HEK293 (cell line): ENCODE data around the gene CCDC175.

ENCODE experiments used
- CTCF ChIP-seq: fragments of 450-650 bp; formaldehyde crosslinking; IDR thresholded peaks from 2 replicates; pipeline ENCODE4 v1.5.1; 2016; ENCODE audit warnings: missing biosample characterization, missing genetic modification characterization
- FEZF1 ChIP-seq: fragments of 450-650 bp; formaldehyde crosslinking; IDR thresholded peaks from 2 replicates; pipeline ENCODE4 v1.5.1; 2016; ENCODE audit warnings: missing biosample characterization, missing genetic modification characterization
- GLI4 ChIP-seq: fragments of 450-650 bp; formaldehyde crosslinking; IDR thresholded peaks from 2 replicates; pipeline ENCODE4 v1.5.1; 2016; ENCODE audit warnings: missing biosample characterization, missing genetic modification characterization
- HOXA7 ChIP-seq: sonication (generic); formaldehyde crosslinking; IDR thresholded peaks from 2 replicates; pipeline ENCODE4 v1.8.1; 2022; ENCODE audit warnings: missing genetic modification reagents, borderline replicate concordance
- HOXC10 ChIP-seq: sonication (generic); formaldehyde crosslinking; IDR thresholded peaks from 2 replicates; pipeline ENCODE4 v1.8.1; 2023; ENCODE audit warnings: mild to moderate bottlenecking, missing genetic modification reagents
- RBAK ChIP-seq: fragments of 450-650 bp; formaldehyde crosslinking; IDR thresholded peaks from 2 replicates; pipeline ENCODE4 v1.5.1; 2016; ENCODE audit warnings: missing biosample characterization, missing genetic modification characterization
- ZBTB1 ChIP-seq: fragments of 450-650 bp; formaldehyde crosslinking; IDR thresholded peaks from 2 replicates; pipeline ENCODE4 v1.5.1; 2016; ENCODE audit warnings: missing biosample characterization, missing genetic modification characterization
- ZNF132 ChIP-seq: fragments of 450-650 bp; formaldehyde crosslinking; IDR thresholded peaks from 2 replicates; pipeline ENCODE4 v1.5.1; 2017; ENCODE audit warnings: missing biosample characterization, missing genetic modification characterization, borderline replicate concordance
- ZNF133 ChIP-seq: fragments of 450-650 bp; formaldehyde crosslinking; IDR thresholded peaks from 2 replicates; pipeline ENCODE4 v1.5.1; 2016; ENCODE audit warnings: missing biosample characterization, missing genetic modification characterization
- ZNF175 ChIP-seq: fragments of 450-650 bp; formaldehyde crosslinking; IDR thresholded peaks from 2 replicates; pipeline ENCODE4 v1.5.1; 2016; ENCODE audit warnings: missing biosample characterization, missing genetic modification characterization
- ZNF19 ChIP-seq: fragments of 450-650 bp; formaldehyde crosslinking; IDR thresholded peaks from 2 replicates; pipeline ENCODE4; 2016; ENCODE audit warnings: missing biosample characterization, missing genetic modification characterization, low read depth
- ZNF2 ChIP-seq: fragments of 450-650 bp; formaldehyde crosslinking; IDR thresholded peaks from 2 replicates; pipeline ENCODE4 v1.5.1; 2016; ENCODE audit warnings: missing biosample characterization, missing genetic modification characterization
- ZNF223 ChIP-seq: fragments of 450-650 bp; formaldehyde crosslinking; IDR thresholded peaks from 2 replicates; pipeline ENCODE4 v1.5.1; 2016; ENCODE audit warnings: missing biosample characterization, missing genetic modification characterization
- ZNF274 ChIP-seq, 2 experiments: fragments of 200-500 bp in 1 of 2; fragments of 450-650 bp in 1 of 2; sonication (Bioruptor generic) in 1 of 2; formaldehyde crosslinking in 1 of 2; IDR thresholded peaks; 2 replicates each; pipeline versions ENCODE4 v1.5.1 to v1.6.1; 2014 to 2016; ENCODE audit warnings: borderline replicate concordance in 1 of 2, inconsistent platforms in 1 of 2, low read length in 1 of 2, missing biosample characterization in 1 of 2, missing genetic modification characterization in 1 of 2
- ZNF302 ChIP-seq: fragments of 450-650 bp; formaldehyde crosslinking; IDR thresholded peaks from 2 replicates; pipeline ENCODE4 v1.5.1; 2016; ENCODE audit warnings: missing biosample characterization, missing genetic modification characterization, low read depth
- ZNF341 ChIP-seq: fragments of 450-650 bp; formaldehyde crosslinking; IDR thresholded peaks from 2 replicates; pipeline ENCODE4; 2016; ENCODE audit warnings: low read depth, missing biosample characterization, missing genetic modification characterization
- ZNF362 ChIP-seq: fragments of 450-650 bp; formaldehyde crosslinking; IDR thresholded peaks from 2 replicates; pipeline ENCODE4 v1.5.1; 2016; ENCODE audit warnings: missing biosample characterization, missing genetic modification characterization
- ZNF37A ChIP-seq: fragments of 450-650 bp; IDR thresholded peaks from 2 replicates; pipeline ENCODE4 v1.5.1; 2018; ENCODE audit warnings: missing biosample characterization, missing genetic modification characterization
- ZNF416 ChIP-seq: fragments of 450-650 bp; formaldehyde crosslinking; IDR thresholded peaks from 2 replicates; pipeline ENCODE4 v1.5.1; 2016; ENCODE audit warnings: missing biosample characterization, missing genetic modification characterization
- ZNF530 ChIP-seq: fragments of 450-650 bp; formaldehyde crosslinking; IDR thresholded peaks from 2 replicates; pipeline ENCODE4 v1.5.1; 2016; ENCODE audit warnings: low read depth, missing biosample characterization, missing genetic modification characterization
- ZNF561 ChIP-seq: fragments of 450-650 bp; IDR thresholded peaks from 2 replicates; pipeline ENCODE4 v1.5.1; 2018; ENCODE audit warnings: missing biosample characterization, missing genetic modification characterization, borderline replicate concordance
- ZNF664 ChIP-seq: fragments of 450-650 bp; formaldehyde crosslinking; IDR thresholded peaks from 2 replicates; pipeline ENCODE4 v1.5.1; 2016; ENCODE audit warnings: missing biosample characterization, missing genetic modification characterization
- ZSCAN4 ChIP-seq: fragments of 450-650 bp; formaldehyde crosslinking; IDR thresholded peaks from 2 replicates; pipeline ENCODE4 v1.5.1; 2017; ENCODE audit warnings: missing biosample characterization, missing genetic modification characterization
- TF ChIP-seq, protein P1 (sequence below): fragments of 450-650 bp; formaldehyde crosslinking; IDR thresholded peaks from 2 replicates; pipeline ENCODE4 v1.5.1; 2017; ENCODE audit warnings: missing biosample characterization, missing genetic modification characterization
- TF ChIP-seq, protein P2 (sequence below): fragments of 450-650 bp; formaldehyde crosslinking; IDR thresholded peaks from 2 replicates; pipeline ENCODE4 v1.5.1; 2016; ENCODE audit warnings: missing biosample characterization, missing genetic modification characterization
- TF ChIP-seq, protein P3 (sequence below): fragments of 450-650 bp; formaldehyde crosslinking; IDR thresholded peaks from 2 replicates; pipeline ENCODE4 v1.5.1; 2016; ENCODE audit warnings: missing biosample characterization, missing genetic modification characterization
- TF ChIP-seq, protein P4 (sequence below): fragments of 450-650 bp; formaldehyde crosslinking; IDR thresholded peaks from 2 replicates; pipeline ENCODE4 v1.5.1; 2017; ENCODE audit warnings: missing biosample characterization, missing genetic modification characterization

Gene CCDC175

GRCh38 chr14:59543873-59544272 is 32.7 kb downstream of the CCDC175 start (continued):
- TF ChIP-seq ZNF132 (tag by site-specific recombination) (no peak), ZNF37A (no peak), ZNF175 (no peak), ZNF561 (tag by site-specific recombination) (no peak), ZNF362 (tag by site-specific recombination) (no peak), RBAK (no peak), ZNF416 (tag by site-specific recombination) (no peak), ZNF133 (tag by site-specific recombination) (no peak), ZNF223 (tag by site-specific recombination) (no peak), FEZF1 (tag by site-specific recombination) (peak; percentile 97), ZNF664 (tag by site-specific recombination) (peak; percentile 69; the same call in 1 of the 2 replicates), ZNF19 (tag by site-specific recombination) (no peak), CTCF (no peak), ZNF274 (IDR thresholded peaks at IDR 0.05; ENCODE audit: low read length) (no peak), ZNF274 (tag by site-specific recombination; IDR thresholded peaks at IDR 0.05; ENCODE audit: borderline replicate concordance) (no peak), ZSCAN4 (tag by site-specific recombination) (no peak), ZBTB1 (tag by site-specific recombination) (no peak), HOXC10 (no peak), ZNF341 (tag by site-specific recombination) (peak; percentile 14; the same call in 1 of the 2 replicates), ZNF2 (tag by site-specific recombination) (no peak), GLI4 (tag by site-specific recombination) (no peak), ZNF530 (tag by site-specific recombination) (no peak), HOXA7 (no peak), ZNF302 (no peak)
- TF ChIP-seq, protein P1, sequence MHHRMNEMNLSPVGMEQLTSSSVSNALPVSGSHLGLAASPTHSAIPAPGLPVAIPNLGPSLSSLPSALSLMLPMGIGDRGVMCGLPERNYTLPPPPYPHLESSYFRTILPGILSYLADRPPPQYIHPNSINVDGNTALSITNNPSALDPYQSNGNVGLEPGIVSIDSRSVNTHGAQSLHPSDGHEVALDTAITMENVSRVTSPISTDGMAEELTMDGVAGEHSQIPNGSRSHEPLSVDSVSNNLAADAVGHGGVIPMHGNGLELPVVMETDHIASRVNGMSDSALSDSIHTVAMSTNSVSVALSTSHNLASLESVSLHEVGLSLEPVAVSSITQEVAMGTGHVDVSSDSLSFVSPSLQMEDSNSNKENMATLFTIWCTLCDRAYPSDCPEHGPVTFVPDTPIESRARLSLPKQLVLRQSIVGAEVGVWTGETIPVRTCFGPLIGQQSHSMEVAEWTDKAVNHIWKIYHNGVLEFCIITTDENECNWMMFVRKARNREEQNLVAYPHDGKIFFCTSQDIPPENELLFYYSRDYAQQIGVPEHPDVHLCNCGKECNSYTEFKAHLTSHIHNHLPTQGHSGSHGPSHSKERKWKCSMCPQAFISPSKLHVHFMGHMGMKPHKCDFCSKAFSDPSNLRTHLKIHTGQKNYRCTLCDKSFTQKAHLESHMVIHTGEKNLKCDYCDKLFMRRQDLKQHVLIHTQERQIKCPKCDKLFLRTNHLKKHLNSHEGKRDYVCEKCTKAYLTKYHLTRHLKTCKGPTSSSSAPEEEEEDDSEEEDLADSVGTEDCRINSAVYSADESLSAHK (tag by site-specific recombination) = peak; percentile 93
- TF ChIP-seq, protein P2, sequence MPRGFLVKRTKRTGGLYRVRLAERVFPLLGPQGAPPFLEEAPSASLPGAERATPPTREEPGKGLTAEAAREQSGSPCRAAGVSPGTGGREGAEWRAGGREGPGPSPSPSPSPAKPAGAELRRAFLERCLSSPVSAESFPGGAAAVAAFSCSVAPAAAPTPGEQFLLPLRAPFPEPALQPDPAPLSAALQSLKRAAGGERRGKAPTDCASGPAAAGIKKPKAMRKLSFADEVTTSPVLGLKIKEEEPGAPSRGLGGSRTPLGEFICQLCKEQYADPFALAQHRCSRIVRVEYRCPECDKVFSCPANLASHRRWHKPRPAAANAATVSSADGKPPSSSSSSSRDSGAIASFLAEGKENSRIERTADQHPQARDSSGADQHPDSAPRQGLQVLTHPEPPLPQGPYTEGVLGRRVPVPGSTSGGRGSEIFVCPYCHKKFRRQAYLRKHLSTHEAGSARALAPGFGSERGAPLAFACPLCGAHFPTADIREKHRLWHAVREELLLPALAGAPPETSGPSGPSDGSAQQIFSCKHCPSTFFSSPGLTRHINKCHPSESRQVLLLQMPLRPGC = no peak
- TF ChIP-seq, protein P3, sequence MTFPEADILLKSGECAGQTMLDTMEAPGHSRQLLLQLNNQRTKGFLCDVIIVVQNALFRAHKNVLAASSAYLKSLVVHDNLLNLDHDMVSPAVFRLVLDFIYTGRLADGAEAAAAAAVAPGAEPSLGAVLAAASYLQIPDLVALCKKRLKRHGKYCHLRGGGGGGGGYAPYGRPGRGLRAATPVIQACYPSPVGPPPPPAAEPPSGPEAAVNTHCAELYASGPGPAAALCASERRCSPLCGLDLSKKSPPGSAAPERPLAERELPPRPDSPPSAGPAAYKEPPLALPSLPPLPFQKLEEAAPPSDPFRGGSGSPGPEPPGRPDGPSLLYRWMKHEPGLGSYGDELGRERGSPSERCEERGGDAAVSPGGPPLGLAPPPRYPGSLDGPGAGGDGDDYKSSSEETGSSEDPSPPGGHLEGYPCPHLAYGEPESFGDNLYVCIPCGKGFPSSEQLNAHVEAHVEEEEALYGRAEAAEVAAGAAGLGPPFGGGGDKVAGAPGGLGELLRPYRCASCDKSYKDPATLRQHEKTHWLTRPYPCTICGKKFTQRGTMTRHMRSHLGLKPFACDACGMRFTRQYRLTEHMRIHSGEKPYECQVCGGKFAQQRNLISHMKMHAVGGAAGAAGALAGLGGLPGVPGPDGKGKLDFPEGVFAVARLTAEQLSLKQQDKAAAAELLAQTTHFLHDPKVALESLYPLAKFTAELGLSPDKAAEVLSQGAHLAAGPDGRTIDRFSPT (tag by site-specific recombination) = no peak
- TF ChIP-seq, protein P4, sequence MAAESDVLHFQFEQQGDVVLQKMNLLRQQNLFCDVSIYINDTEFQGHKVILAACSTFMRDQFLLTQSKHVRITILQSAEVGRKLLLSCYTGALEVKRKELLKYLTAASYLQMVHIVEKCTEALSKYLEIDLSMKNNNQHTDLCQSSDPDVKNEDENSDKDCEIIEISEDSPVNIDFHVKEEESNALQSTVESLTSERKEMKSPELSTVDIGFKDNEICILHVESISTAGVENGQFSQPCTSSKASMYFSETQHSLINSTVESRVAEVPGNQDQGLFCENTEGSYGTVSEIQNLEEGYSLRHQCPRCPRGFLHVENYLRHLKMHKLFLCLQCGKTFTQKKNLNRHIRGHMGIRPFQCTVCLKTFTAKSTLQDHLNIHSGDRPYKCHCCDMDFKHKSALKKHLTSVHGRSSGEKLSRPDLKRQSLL (tag by site-specific recombination) = peak; percentile 26; the same call in 1 of the 2 replicates
